ENCODE data around the gene PHLDA3.

GRCh38 chr1:201418461-201418860 lies 50.5 kb downstream of the PHLDA3 start:
- TF ChIP-seq POLR2A (IDR thresholded peaks at IDR 0.05; ENCODE audit: low read length) (no peak), KDM1A (IDR thresholded peaks at IDR 0.05; ENCODE audit: low read depth) (no peak)

All from A549 (cell line).